Stimulated activated CD8-positive, alpha-beta memory T cell treated with anti-CD3 and anti-CD28 coated beads, Interleukin-15, amount 100 ng/mL, for 4 hours (primary cell): ENCODE measurements around the gene APOO.
"Not testable (repeated sequence)": the region's sequence is repeated elsewhere in the genome, so short reads cannot be mapped to it uniquely, and the experiment has no call there.

Source experiments
- DNase-seq, 2 donors: peaks; one replicate each; pipeline ENCODE4 v3.0.0-alpha.2; 2020; ENCODE audit warnings: low read depth in 2 of 2

Gene APOO

GRCh38 chrX:23861215-23861896 is 46.4 kb downstream of the APOO start:
- DNase-seq = no peak

- DNase-seq = not testable (repeated sequence)
Observed at GRCh38 chrX:23859238-23859637, 48.5 kb downstream of the APOO start.

DNA sequence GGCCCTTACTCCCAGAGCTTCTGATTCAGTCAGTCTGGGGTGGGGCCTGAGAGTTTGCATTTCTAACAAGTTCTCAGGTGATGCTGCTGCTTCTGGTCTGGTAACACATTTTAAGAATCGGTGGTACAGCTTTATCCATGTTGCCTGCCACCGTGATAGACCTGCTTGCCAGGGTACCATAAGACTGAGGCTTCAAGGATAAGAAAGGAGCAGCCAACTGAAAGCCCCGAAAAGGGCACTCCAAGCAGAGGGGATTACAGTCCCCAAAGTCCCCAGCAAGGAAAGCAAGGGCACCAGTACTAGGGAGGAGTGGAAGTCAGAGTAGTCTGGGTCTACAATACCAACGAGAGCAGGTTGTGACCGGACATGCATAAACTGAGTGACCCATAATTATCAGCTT is 49.8 kb downstream of the APOO start:
- no peak for DNase-seq

- DNase-seq = no peak
Observed at GRCh38 chrX:23857363-23857762, 50.4 kb downstream of the APOO start.

DNA sequence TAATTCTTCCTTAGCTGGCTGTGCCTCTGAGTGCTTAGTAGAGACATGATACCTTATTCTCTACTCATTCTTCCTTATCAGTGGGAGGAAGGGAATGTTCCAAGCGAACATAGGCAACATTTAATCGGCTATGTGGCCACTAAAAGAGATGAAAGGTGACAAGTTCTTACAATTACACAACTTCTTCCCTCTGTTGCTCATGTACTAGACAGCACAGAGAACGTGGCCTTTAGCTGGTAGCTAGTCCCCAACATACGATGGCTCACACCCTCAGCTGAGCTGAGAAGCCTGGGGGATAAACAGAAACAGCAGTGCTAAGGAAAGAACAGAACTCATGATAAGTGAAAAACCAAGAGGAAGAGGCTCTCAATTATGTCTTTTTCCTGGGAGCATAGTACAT is 52.2 kb downstream of the APOO start:
- DNase-seq = no peak

- DNase-seq = no peak
Observed at GRCh38 chrX:23854945-23855344, 52.8 kb downstream of the APOO start.

DNA sequence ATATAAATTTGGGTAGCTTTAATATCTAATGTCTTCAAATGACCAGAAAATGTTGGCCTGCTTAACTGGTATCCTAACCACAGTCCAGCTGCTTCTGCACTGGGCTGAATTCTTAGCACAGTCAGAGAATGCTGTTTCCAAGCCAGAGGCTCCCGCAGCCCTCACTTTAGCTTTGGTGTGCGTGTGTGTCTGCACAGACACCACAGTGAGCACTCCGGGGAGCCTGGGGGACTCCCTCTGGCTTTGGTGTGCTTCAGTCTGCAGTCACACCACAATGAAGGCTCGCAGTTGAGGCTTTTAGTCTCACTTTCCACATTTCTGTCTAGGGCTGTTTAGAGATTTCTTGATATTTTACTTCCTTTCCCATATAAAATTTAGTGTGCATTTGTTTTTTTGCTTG is 53.6 kb downstream of the APOO start:
- no peak for DNase-seq

DNA sequence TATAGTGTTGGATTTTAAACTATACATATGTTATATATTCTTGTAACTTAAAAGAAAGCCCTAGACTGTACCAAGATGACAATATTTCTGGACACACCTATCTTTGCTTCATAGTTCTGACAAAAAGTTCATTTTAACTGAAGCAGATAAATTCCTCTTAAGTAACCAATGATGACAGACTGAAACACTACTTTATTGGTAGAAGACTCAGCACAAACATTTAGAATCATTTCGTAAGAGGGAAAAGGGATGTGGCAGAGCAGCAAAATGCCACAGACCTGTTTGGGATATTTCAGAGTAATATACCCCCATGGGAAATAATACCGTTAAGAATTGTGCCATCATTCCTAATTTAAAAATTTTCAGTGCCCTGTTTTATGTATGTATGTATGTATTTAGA is 56.2 kb downstream of the APOO start:
- no peak for DNase-seq

DNA sequence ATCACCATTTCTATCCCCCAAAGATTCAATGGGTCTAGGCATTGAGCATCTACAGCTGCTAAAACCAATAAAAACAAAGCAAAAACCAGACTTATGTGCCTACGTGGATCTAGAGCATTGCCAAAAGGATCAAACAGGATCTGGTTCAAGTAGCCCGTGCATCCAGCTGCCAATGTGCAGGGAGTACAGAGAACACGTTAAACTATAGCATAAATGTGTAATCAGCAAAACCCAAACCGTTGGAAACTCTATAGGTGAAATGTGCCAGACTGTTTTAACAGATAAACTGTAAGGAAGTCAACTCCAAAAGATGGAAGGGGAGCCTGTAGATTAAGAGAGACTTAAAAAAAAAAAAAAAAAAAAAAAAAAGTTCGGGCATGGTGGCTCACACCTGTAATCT is 58.5 kb downstream of the APOO start:
- DNase-seq = no peak

GRCh38 chrX:23845351-23845817 is 62.4 kb downstream of the APOO start:
- no peak for DNase-seq

GRCh38 chrX:23844502-23845138 is 63.1 kb downstream of the APOO start:
- DNase-seq = no peak

DNA sequence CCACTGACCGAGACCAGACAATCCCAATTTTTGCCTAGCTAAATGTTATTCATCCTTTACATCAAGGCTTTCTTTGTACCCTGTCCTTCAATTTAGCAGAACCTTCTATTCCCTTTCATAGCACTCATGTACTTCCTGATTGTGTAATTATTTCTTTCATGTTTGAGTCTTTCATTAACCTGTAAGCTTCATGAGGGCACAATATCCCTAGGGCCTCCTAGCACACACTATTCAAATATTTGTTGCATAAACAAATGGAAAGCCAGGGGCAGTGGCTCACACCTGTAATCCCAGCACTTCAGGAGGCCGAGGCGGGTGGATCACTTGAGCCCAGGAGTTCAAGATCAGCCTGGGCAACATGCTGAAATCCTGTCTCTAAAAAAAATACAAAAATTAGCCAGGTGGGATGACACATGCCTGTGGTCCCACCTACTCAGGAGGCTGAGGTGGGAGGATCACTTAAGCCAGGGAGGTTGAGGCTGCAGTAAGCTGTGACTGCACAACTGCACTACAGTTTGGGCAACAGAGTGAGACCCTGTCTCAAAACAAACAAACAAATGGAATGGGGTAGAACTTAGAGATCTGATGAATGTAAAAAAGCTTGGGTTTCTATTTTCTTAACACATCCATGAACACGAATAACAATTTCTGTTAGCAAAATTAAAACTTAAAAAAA is 65.8 kb downstream of the APOO start:
- no peak for DNase-seq

DNA sequence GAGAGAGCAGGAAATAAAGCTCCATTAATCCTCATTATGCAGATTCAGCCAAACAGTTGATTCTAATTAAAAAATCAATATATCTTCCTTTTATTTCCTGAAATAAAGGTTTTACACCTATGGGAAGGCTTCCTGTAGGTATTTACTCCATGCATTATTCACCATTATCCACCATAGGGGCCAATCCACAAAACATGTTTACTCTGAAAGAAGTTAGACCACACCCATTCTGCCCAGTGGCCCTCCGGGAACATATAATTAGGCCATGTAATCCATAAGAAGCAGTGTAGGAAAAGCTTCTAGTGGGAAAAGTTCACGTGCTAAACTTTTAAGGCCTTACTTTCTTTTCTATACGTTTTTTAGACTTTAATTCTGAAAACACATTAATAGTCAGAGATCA is 67.1 kb downstream of the APOO start:
- no peak for DNase-seq

- DNase-seq = no peak
Observed at GRCh38 chrX:23838953-23839352, 68.8 kb downstream of the APOO start.

DNA sequence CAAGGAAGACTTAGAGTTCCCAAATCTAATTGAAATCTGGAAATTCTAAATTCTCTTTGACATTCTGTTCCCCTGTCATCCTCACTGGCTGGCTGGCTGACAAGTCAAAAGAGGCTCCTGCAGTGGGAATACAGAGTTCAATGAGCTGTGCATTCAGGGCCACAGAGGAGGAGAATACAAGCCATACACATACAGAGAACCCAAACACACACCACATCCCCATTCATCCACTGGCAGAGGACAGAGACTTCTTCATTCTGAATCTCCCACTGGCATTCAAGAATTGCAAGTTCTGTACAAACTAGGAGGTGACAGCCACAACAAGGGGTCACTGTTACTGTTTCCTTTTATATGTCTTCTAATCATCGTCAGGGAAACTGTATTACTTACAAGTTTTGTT is 75.0 kb downstream of the APOO start:
- DNase-seq = no peak

DNA sequence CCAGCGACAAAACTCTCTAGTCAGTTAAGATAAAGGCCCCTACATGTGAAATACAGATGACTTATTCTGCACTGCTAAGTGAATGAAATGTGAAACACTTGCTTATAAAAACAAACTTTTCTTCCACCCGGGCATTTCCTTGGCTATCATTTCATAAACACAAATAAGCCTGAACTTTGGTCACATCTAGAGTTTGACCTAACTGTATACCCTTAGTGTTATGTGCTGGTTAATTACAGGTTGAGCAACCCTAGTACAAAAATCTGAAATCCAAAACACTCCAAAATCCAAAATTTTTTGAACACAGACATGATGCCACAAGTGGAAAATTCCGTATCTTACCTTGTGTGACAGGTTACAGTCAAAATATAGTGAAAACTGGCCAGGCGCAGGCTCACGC is 78.9 kb downstream of the APOO start:
- no peak for DNase-seq

- no peak for DNase-seq
Observed at GRCh38 chrX:23826653-23827052, 81.1 kb downstream of the APOO start.

DNA sequence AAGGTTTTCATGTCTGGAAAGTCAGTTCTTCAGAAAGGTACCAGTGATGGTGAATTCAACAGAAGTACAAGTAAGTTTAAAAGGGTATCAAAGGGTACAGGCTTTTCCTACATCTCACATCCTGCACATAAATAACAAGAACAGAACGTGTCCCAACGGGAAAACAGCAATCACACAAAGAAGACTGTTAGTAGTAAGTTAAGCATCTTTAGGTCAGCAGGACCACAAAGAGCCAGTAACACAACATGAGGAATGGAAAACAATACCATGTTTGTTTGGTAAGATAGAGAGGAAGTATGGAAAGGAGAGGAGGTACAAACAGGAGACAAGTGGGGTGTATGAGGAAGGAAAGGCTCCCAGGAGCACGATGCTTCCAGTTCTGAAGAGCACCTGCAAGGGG is 81.5 kb downstream of the APOO start:
- DNase-seq = no peak

DNA sequence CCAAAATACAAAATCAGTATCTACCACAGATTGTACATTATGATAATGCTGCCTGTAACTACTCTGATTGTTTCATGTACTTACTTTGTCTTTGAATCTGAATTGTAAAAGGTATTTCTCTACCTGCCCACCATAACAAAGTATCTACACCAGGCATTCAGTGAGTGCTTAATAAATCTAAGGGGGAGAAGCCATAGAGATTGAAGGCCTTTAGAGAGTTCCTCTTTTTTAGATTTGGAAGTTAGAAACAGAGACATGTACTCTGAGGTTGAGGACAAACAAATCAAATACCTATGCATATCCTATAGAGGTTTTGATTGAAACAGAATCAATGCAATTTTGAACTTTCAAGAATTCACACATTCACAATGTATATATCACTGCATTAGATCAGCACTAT is 82.1 kb downstream of the APOO start:
- DNase-seq = no peak

DNA sequence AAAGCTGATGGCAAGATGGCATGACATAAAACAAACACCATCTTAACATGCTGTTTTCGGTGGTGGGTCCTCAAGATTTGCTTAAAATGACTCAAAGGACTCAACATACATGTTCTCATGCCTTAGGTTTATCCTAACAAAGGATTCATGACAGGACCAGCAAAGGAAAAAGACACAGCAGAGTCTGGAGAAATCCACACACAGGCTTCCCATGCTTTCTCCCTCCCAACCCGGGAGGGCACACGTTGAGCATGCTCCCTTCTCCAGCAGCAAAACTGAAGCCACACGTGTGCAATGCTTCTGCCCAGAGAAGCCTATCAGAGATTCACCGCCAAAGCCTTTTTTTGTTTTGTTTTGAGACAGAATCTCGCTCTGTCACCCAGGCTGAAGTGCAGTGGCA is 84.9 kb downstream of the APOO start:
- no peak for DNase-seq

- DNase-seq = no peak
Observed at GRCh38 chrX:23822397-23822796, 85.3 kb downstream of the APOO start.

DNA sequence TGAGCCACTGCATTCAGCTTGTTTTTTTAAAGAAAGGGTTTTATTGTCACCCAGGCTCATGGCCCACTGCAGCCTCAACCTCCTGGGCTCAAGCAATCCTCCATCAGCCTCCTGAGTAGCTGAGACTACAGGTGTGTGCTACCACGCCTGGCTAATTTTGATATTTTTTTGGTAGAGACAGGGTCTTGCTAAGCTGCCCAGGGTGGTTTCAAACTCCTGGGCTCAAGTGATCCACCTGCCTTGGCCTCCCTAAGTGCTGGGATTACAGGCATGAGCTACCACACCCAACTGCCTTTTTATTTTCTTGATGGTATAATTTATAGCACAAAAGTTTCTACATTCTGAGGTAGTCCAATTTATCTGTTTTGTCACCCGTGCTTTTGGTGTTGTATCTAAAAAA is 85.9 kb downstream of the APOO start:
- no peak for DNase-seq

DNA sequence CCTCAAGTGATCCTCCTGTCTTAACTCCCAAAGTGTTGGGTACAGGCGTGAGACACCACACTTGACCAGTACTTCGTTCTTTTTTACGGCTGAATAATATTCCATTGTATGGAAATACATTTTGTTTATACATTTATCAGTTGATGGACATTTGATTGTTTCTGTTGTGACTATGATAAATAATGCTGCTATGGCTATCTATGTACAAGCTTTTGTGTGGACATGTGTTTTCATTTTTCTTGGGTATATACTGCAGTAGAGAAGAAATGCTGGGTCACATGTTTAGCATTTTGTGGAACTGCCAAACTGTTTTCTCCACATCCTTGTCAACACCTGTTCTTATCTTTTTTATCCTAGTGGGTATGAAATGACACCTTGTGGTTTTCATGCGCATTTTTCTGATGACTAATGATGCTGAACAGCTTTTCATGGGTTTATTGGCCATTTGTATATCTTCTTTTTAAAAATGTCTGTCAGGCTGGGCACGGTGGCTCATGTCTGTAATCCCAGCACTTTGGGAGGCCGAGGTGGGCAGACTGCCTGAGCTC is 87.4 kb downstream of the APOO start:
- no peak for DNase-seq
